Renal cortex interstitium (tissue), 11 donors: ENCODE results near the gene CHN2. TPM values are rescaled to one million over a fixed set of nuclear protein-coding genes. Genes with fewer than 3 reads are reported as not detected.
"Not testable (repeated sequence)": the region's sequence is repeated elsewhere in the genome, so short reads cannot be mapped to it uniquely, and the experiment has no call there.

Source experiments
- DNase-seq, 11 donors: peaks; one replicate each; pipeline ENCODE4 v3.0.0-alpha.2; 2013; ENCODE audit warnings: low read depth in 9 of 11, low spot score in 4 of 11; ENCODE audit errors: extremely low read depth in 1 of 11
- polyA plus RNA-seq, 3 donors: library from polyadenylated mRNA; unstranded; fragments of 120-200 nt; gene quantifications; one replicate each; pipeline ENCODE4 v1.2.1, GENCODE V29; 2013; ENCODE audit not compliant: insufficient read length in 3 of 3

The CHN2 gene
- polyA plus RNA-seq, 3 donors: 16.7 to 19.2 (median 18.1) TPM

DNA sequence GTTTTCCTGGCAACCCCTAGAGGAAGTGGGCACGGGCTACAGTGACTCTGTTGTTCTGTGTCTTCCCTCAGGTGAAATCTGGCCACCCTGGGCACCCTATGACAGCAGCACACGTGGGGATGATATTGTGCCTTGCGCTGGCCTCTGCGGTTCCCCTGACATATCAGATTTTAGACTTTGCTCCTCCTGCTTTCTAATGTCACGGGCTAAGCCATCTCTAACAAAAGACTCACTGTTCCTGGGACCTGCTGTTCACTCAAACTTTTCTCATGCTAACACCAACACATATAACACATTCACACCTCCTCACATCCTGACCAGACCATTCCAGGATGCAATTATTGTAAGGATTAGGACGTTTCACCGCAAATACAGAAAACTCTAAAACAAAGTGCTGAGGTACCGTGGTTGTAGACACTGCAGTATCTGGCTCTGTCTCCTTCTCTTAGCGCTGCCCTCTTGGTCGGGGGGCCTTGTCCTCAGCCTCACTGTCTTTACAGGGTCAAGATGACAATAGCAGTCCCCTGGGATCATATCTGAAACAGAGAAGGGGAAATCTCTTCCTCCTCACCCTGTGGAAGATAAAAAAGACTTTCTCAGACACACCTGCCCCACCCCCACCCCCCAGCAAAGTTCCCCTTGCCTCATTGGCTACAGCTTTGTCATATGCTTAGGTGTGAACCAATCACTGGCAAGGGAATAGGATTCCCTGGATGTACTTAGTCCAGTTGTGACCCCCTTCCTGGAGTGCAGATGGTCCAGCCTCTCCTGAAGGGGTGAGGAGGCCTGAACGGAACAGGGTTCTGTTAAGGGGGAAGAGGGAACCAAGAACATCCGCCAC, 14.1 kb downstream of the CHN2 start:
- no peak for DNase-seq

DNA sequence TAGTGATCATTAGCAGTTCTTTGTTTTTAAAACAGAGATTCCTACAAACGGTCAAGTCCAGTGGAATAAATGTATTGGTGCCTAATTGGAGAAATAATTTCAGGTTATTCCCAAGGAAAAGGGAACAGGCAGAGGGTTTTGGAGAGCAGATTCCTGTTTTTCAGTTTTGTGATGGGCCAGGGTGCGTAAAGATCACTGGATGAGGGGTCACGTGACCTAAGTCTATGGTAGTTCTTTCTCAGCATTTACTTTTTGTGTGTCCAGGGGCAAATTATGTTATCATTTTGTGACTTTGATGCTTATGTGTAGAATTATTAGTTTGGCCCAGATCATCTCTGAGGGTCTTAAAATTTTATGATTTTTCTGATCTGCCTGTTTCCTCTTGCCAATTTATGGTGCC, 15.2 kb downstream of the CHN2 start:
- no peak for DNase-seq

DNA sequence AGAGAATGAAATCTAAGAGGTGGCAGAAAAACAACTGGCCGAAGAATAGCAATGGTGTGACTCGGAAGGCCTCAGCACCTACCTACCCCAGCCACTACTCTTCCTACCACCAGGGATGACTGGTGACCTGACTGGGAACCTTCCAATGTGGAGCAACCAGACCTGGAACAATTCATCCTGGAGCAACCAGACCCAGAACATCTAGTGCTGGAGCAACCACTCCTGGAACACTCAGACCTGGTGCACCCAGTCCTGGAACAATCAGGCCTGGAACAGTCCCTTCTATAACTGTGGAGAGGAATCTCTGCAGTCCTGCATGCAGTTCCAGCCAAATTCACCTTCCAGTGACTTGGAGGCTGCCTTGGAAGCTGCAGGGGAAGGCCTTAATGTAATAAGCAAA, 18.2 kb downstream of the CHN2 start:
- not testable (repeated sequence) for DNase-seq

DNA sequence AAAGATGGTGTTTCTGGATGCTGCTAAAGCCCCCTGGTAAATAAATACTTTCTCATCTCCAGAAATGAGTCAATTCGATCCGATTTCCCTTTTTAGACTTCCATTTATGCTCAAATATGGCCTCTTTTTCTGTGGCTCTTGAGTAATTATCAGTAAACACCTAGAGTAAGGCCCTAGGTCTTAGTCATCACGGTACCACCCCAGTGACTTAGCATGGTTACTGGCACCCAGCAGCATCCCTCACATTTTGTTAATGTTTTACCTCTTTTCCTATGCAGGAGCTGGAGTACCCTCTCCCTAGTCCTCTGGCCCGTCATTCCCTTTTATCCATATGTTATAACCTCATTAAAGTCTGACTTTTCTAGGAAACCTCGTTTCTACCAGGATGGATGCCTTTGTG, 19.5 kb downstream of the CHN2 start:
- no peak for DNase-seq

DNA sequence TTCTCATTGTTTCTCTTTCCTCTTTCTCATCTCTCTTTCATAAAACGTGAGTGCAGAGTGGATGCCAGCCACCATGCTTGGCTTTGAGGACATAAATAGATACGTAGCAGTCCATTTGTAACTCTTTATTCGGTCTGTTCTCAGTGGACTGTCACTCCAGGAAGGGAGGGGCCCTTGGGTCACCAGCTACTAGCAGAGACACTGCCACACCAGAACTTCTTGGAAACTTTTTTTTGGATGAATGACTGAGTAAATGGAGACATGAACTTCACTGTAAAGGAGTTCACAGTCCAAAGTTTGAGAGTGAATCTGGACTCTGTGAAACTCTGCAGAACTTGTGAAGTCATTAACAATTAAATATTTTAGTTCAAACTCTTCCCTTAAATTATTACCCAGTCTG, 20.2 kb downstream of the CHN2 start:
- no peak for DNase-seq

DNA sequence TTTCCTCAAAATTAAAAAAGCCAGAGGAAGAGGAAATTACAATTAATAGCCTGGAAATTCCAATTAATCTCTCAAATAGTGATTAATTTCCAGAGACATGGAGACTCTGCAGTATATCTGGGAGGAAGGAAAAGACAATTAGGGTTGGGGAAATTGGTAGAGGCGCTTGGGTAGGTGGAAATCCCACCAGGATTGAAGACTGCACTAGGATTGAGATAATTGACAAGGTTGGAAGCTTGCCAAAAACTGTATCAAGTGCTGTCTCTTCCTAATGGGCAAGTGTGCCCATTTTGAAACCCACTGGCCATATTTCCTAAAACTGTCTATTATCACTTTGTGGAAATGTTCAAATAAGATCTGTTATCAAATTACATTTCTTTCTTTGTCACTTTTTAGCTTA, 21.6 kb downstream of the CHN2 start:
- no peak for DNase-seq

DNA sequence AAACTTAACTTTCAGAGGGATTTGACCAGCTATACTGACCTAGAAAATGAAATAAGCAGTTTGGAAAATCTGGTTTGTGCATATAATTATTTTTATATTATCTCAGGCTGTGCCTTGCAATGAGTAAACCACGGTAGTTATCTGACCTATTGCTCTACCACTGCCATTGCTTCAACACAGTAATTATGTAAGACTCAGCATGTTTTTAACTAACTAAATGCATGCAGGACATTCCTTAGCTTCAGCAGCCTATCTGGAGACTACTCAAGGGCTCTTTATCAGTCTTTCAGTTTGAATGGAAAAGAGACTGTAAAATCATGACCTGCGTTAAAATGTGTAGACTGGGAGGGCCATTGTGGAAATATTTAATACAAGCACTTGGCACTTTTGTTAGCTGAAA, 22.5 kb downstream of the CHN2 start:
- DNase-seq: no peak

DNA sequence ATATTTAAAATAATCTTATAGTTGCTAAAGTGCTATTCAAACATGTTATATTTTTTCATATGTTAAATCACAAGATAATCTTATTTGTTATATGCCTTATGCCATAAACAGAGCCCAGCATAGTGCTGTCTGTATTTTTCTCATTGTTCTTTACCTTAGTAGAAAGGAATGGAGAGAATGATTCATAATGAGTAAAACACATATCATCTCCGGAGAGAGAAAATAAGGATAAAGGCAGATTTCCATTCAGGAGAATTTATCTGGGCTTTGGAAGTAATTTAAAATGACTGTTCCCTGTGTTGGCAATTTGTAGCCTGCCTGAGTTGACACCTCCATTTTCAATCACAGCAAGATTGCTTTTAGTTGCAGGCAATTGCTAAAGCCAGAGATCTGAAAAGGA, 30.2 kb downstream of the CHN2 start:
- no peak for DNase-seq

DNA sequence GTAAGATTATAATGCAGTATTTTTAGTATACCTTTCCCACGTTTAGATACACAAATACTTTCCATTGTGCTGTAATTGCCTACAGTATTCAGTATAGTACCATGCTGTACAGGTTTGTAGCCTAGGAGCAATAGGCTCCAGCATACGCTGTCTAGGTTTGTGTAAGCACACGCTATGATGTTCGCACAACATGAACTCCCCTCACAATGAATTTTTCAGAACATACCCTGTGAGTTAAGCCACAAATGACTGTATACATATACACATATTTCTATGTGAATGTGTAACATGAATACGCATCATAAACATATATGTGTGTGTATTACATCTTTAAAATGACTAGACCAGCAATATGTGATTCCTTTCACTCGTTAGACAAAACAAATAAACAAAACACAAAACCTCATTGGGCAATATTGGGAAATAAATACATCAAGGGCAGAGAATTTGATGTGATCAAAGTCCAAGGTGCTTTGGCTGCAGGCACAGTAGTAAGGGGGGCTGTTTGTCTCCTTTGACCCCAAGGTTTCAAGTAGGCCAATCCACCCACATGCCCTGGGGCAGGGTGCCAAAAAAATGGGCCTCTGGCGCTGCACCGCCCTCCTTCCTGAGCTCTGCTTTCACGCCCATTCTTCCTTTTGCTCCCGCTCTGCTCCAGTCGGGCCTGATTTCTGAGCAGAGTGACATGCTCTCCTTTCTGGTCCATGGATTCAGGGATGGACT, 33.9 kb downstream of the CHN2 start:
- no peak for DNase-seq

DNA sequence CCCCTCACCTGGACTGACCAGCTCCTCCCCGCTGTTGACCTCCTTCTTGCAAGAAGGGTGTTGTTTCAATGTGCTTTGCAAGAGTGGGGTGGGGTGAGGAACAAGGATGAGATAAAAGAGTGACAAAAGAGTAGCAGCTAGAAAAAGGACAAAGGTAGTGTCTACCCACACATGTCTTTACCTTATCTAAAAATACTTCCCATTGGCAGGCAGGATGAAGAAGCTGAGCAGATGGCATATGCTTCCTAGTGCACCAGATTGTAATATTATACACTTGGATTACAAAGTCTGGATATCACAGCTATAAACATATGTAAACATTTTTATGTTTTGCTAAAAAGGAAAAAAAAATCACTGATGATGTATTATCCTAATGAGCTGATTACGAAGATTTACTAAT, 34.5 kb downstream of the CHN2 start:
- no peak for DNase-seq

DNA sequence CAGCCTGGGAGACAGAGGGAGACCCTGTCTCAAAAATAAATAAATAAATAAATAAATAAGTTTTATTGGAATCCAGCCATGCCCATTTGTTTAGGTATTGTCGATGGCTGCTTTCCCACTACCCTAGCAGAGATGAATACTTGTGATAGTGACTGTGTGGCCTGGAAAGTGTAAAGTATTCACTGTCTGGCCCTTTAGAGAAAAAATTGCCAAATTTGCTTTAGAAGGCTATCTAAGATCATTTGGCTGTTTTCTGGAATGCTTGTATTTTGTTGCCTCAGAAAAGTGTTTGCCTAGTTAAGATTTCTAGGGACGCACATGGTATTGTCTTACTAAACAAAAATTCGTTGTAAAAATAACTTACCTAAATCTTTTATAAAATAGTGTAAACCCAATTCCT, 35.4 kb downstream of the CHN2 start:
- no peak for DNase-seq

DNA sequence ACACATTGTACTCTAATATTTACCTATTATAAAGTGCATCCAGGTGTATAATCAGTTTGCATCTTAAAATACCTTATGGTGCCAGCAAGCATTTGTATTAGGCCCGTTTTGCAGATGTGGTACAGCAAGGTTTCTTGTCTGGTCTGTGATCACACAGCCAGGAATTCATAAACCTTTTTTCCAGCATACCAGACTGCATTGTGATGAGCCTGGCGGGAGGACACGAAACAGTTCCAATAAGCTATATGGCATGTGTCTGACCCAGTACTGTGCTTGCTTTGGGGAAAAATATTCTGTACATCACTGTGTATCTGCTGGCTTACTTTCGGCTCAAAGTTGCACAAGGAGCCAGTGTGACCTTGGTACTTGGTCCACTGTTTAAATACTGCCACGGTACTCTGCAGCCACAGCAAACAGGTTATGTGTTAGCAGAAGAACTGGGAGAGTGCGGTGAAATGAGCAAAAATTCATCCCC, 36.3 kb downstream of the CHN2 start:
- DNase-seq: no peak

DNA sequence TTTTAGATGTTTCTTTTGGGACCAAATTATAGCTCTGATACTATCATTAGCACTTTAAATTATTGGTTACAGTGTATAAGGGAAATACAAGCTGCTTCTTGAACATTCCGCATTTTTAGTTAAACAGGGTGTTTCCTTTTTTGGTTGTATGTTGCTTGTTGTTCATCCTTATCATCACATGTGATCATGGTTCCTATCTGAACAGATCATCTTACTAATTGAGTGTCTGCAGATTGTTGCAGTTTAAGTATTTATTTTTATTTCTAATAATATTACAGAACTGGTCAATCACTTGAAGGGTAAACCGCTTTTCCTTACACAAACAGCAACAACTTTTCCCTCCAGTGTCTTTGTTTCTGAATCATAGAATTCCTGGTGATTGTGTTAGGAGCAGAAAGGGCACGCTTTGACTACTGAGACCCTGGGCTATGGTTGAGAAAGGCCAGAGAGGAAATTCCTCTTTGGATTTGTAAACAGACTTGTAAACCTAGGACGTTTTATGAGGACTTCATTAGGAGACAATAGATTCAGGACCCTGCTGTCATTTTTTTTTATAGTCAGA, 37.2 kb downstream of the CHN2 start:
- DNase-seq: no peak

DNA sequence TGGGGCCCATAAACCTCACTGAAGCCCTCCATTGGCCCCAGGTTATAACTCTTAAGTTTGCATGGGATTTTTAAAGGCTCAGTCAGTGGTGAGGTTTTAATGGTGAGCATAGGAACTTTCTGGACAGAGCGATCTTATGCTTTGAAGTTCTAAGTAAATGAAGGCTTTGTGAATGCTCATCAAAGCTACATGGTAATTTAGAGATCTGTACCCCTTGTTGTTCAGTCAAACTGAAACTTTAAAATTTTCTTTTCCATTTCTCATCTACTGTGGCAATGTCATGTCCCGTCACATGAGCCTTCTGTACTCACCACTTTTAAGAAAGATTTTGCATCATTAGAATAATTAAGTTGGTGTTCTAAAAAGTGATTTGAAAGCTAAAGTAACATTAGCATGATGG, 39.9 kb downstream of the CHN2 start:
- no peak for DNase-seq

DNA sequence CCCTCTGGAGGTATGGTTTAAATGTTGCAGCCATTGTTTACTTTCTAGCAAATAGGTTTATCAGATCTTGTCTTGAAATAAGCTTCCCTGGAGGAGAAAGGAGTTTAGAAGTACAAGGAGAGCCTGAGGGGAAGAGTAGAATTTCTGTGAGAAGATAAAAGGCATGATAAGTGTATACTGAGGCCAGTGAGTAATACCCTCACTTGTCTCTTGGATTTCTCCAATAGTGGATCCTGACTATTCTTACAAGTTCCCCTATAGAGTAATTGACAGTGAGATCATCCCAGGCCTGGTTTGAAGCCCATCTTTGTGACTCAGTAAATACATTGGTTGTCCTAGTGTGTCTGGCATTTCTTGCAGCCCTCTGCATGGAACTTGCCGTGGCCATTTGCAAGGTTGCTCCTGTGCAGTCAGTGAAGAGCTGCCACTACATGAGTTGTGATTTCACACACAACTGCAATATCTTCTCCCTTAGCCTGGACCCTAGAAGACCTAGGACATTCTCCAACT, 41.6 kb downstream of the CHN2 start:
- no peak for DNase-seq

DNA sequence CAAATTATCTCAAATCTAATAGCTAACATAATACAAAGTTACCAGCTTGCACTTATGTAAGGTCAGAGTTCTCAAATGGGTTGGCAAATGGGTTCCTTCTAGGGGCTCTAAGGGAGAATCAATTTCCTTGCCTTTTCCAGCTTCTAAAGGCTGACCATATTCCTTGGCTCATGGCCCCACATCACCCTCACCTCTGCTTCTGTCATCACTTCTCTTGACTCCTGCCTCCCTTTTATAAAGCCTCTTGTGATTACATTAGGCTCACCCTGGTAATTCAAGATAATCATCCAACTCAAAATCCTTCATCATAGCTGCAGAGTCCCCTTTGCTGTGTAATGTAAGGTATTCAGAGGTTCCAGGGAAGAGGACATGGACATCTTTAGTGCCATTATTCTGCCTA, 42.1 kb downstream of the CHN2 start:
- no peak for DNase-seq

DNA sequence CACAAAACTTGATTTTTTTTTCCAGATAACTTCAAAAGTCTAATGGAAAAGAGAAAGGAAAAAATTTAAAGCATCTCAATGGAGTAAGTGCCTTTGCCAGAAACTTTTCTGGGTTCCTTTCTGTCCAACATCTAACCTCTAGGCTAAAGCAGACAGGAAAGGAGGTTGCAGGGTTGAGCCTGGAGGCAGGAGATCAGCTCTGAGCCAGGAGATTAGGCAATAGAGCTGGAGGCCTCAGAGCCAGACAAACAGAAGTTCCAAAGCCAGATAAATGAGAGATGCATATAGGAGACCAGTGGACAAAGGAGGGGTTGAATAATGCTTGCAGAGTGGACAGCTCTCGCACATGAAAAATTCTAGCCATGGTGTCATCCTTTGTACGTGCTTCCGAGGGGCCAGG, 42.9 kb downstream of the CHN2 start:
- DNase-seq: no peak

DNA sequence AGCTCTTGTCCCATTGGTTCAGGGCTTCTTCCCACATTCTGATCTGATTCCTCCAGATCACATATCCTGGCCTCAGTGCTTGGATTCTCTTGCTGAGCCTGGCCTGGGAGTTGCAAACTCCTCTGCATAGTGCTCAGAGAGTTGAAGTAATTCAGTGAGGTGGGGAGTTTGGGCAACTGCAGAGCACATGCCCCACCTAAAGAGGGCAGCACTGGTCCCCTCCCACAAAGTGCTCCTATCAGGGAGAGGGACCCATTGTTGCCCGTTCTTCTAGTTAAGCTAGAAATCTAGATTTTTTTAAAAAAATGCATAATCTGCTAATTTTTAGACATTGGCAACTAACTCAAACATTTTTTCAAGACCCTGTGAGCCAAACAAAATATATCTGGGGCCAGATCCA, 45.1 kb downstream of the CHN2 start:
- no peak for DNase-seq

DNA sequence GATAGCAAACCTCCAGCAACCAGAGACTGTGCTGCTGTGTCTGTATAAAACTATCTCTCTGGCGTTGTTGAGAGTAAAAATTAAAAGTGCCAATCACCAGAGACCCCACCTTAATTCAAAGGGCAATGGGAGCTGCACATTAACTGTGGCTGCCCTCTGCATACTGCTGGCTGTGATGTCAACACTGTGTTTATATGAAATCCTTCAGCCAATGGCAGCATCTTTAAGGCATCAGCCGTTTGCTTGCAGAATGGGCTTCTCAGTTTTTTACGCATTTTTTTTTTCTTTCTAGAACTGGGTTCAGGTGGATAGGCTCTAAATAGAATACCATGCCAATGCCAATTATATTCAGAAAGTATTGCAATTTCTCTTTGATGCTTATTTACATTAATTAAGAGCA, 47.7 kb downstream of the CHN2 start:
- no peak for DNase-seq
